Endodermal cell (in vitro differentiated cells): ENCODE data around the gene DTNBP1. TPM values are rescaled to one million over a fixed set of nuclear protein-coding genes. Genes with fewer than 3 reads are reported as not detected.

Source experiments
- DNase-seq: peaks from one replicate; pipeline ENCODE4 v3.0.0-alpha.2; 2017
- H3K27ac ChIP-seq: 2 replicates; pipeline ENCODE4 v1.5.1; 2013; ENCODE audit warnings: mild to moderate bottlenecking, low read depth, low read length, moderate library complexity
- H3K27me3 ChIP-seq: 2 replicates; pipeline ENCODE4 v1.6.1; 2013; ENCODE audit warnings: mild to moderate bottlenecking, low read length, moderate library complexity; ENCODE audit not compliant: insufficient read depth, control insufficient read depth, poor library complexity, severe bottlenecking
- H3K36me3 ChIP-seq: 2 replicates; pipeline ENCODE4 v1.7.0; 2013; ENCODE audit warnings: mild to moderate bottlenecking, low read length, moderate library complexity; ENCODE audit not compliant: control insufficient read depth, insufficient read depth
- H3K4me1 ChIP-seq: one replicate; pipeline ENCODE4 v1.7.0; 2013; ENCODE audit warnings: low read length; ENCODE audit not compliant: control insufficient read depth, insufficient read depth
- H3K4me3 ChIP-seq: 2 replicates; pipeline ENCODE4 v1.5.1; 2013; ENCODE audit warnings: mild to moderate bottlenecking, low read length, moderate library complexity
- H3K9ac ChIP-seq: 2 replicates; pipeline ENCODE4 v1.6.1; 2013; ENCODE audit warnings: mild to moderate bottlenecking, low read length, moderate library complexity; ENCODE audit not compliant: poor library complexity, severe bottlenecking; ENCODE audit errors: extremely low read depth
- H3K9me3 ChIP-seq: 2 replicates; pipeline ENCODE4 v1.6.1; 2013; ENCODE audit warnings: mild to moderate bottlenecking, low read length, moderate library complexity; ENCODE audit not compliant: control insufficient read depth
- H3K27ac Mint-ChIP-seq: 2 replicates; pipeline ENCODE4 v1.8.0; 2020; ENCODE audit warnings: mixed read lengths
- H3K27me3 Mint-ChIP-seq: 2 replicates; pipeline ENCODE4 v1.8.0; 2021; ENCODE audit warnings: mild to moderate bottlenecking, mixed read lengths; ENCODE audit not compliant: insufficient read depth
- H3K36me3 Mint-ChIP-seq: 2 replicates; pipeline ENCODE4 v1.8.0; 2020; ENCODE audit warnings: low read depth, mixed read lengths
- H3K4me1 Mint-ChIP-seq: 2 replicates; pipeline ENCODE4 v1.8.0; 2020; ENCODE audit warnings: mixed read lengths
- H3K4me3 Mint-ChIP-seq: 2 replicates; pipeline ENCODE4 v1.8.0; 2020; ENCODE audit warnings: mild to moderate bottlenecking, moderate library complexity, mixed read lengths
- H3K9me3 Mint-ChIP-seq: 2 replicates; pipeline ENCODE4 v1.8.0; 2020; ENCODE audit warnings: mild to moderate bottlenecking, mixed read lengths
- WGBS, 2 experiments: methylation state at CpG; one replicate each; pipeline versions ENCODE4 v1.1.5 to v1.1.7; 2013; ENCODE audit warnings: missing lambda C conversion rate in 2 of 2, mixed read lengths in 1 of 2; ENCODE audit not compliant: insufficient coverage in 1 of 2, insufficient read length in 1 of 2; 5-methylcytosine and 5-hydroxymethylcytosine counted together
- total RNA-seq, 2 donors: library from RNA; stranded (reverse); fragmentation: NEBNext Ultra II Directional in 1 of 2; extraction: Animal tissue kit (Norgen Biotek cat#: 25700) in 1 of 2; gene quantifications; 2 replicates in 1 of 2; 3 replicates in 1 of 2; pipeline ENCODE4 v1.2.1, GENCODE V29; 2021
- TF ChIP-seq, protein P1 (sequence below): fragments of 200-600 bp; sonication (generic); conservative IDR thresholded peaks from 2 replicates; pipeline ENCODE4 v1.5.0; 2021; ENCODE audit warnings: antibody characterized with exemption, mild to moderate bottlenecking

DTNBP1 gene
- total RNA-seq, 2 donors from 2014 or later = 14.1 to 31.4 TPM

DNA sequence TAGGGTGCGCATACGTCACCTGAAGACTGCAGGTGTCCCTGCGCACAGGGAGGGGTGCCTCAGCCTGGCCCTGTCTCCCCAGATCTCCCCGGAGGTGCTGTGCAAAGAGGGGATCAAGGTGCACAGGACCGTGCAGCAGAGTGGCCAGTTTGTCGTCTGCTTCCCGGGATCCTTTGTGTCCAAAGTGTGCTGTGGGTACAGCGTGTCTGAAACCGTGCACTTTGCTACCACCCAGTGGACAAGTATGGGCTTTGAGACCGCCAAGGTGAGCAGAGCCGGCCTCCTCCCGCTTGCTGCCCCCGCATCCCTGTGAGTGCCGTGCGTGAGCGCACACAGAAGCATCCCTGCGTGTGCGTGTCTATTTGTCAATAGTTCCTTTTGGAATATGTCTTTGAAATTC is 150.7 kb downstream of the DTNBP1 start:
- Histone ChIP-seq H3K36me3 (peaks cover 90% of the 10 kb centered on the region), H3K9me3 (no peaks in the 10 kb centered on the region), H3K9ac (no peak overlapping the region), H3K27ac (no peak overlapping the region), H3K4me3 (no peak overlapping the region), H3K4me1 (no peaks in the 10 kb centered on the region), H3K27me3 (no peaks in the 10 kb centered on the region)
- WGBS, 2 experiments = 94 to 98% methylated on average over 10 to 18 of the region's 18 CpGs
- no peak overlapping the region for H3K4me3 Mint-ChIP-seq
- H3K4me1 Mint-ChIP-seq = peaks cover 2% of the 10 kb centered on the region
- no peak for DNase-seq
- no peaks in the 10 kb centered on the region for H3K27me3 Mint-ChIP-seq
- no peaks in the 10 kb centered on the region for H3K9me3 Mint-ChIP-seq
- H3K36me3 Mint-ChIP-seq = peaks cover 78% of the 10 kb centered on the region
- peak overlapping the region; percentile 68 for H3K27ac Mint-ChIP-seq
- TF ChIP-seq, protein P1, sequence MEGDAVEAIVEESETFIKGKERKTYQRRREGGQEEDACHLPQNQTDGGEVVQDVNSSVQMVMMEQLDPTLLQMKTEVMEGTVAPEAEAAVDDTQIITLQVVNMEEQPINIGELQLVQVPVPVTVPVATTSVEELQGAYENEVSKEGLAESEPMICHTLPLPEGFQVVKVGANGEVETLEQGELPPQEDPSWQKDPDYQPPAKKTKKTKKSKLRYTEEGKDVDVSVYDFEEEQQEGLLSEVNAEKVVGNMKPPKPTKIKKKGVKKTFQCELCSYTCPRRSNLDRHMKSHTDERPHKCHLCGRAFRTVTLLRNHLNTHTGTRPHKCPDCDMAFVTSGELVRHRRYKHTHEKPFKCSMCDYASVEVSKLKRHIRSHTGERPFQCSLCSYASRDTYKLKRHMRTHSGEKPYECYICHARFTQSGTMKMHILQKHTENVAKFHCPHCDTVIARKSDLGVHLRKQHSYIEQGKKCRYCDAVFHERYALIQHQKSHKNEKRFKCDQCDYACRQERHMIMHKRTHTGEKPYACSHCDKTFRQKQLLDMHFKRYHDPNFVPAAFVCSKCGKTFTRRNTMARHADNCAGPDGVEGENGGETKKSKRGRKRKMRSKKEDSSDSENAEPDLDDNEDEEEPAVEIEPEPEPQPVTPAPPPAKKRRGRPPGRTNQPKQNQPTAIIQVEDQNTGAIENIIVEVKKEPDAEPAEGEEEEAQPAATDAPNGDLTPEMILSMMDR = peak; percentile 45

DNA sequence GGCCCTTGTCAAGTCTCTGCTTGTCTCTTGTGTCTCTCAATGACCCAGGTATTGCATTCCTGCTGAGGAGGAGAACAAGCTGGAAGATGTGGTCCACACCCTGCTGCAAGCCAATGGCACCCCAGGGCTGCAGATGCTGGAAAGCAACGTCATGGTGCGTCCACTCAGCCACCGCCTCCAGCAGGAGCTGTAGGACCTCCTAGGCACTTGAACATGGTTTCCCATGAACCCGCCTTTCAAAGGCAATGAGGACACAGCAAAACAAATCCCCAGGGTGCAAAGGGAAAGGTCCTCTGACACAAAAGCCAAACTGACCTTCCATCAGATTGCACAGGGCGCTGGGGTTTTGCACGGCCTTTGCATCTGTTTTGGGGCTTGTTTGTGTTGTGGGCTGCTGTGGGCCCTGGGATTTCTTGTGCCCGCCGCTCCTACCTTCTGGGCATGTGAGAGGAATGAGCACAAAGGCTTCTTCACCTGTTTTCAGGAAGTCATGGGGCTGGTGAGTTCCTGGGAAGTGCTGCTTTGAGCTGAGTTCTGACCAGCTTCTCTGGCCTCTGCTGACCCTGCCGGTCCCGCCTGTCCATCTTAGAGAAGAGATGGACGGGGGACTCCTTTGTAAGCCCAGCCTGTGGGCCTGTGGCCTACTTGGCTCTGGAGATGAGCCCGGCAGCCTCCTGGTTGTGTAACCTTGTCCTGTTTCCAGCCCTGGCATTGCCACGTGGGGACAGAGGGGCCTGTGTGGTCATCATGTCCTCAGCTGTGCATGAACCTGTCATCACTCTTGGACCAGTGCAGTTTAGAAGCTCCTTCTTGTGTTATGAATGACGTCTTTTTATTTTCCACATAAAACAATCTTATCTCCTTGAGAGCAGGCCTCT is 151.3 kb downstream of the DTNBP1 start:
- H3K4me3 ChIP-seq = no peak overlapping the region
- H3K9me3 Mint-ChIP-seq = no peaks in the 10 kb centered on the region
- DNase-seq = no peak
- peaks cover 90% of the 10 kb centered on the region for H3K36me3 ChIP-seq
- H3K9me3 ChIP-seq = no peaks in the 10 kb centered on the region
- no peak overlapping the region for H3K27ac ChIP-seq
- no peaks in the 10 kb centered on the region for H3K4me1 ChIP-seq
- no peak overlapping the region for H3K4me3 Mint-ChIP-seq
- peaks cover 2% of the 10 kb centered on the region for H3K4me1 Mint-ChIP-seq
- H3K27me3 ChIP-seq = no peaks in the 10 kb centered on the region
- no peak overlapping the region for H3K9ac ChIP-seq
- WGBS, 2 experiments = 93 to 94% methylated on average over 6 to 14 of the region's 14 CpGs
- H3K27ac Mint-ChIP-seq = peak overlapping the region; percentile 68
- H3K36me3 Mint-ChIP-seq = peaks cover 78% of the 10 kb centered on the region
- no peaks in the 10 kb centered on the region for H3K27me3 Mint-ChIP-seq
- TF ChIP-seq, protein P1 = no peak

DNA sequence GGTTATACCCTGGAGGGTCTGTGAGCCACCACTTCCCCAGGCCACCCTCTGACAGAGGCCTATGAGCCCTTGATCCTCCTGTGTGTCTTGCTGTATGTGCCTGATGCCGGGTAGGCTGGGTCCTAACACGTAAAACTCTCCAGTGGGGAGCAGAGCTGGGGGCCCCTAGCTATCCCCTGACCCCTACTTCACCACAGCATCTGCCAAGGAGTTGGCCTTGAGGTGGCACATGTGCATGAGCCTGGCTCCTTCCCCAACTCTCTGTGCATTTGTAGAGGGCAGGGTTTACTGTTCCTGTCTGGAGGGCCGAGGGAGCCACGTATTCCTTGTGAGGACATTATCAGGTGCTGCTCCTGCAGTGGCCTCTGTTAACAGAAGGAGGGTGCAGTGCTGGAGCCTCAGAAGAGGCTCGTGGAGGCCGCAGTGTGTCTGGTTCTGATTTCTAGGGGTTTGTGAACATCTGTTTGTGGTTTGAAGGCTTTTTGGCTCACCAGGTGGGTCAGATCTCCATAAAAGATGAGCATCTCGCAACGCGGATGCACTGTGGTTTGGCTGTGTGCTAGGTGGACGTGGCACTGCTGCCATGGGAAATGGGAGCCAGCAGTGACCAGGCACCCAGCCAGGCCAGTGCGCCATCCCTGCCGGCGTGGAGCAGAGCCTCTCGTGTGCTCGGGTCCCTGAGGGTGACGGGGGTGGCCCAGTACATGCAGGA is 152.1 kb downstream of the DTNBP1 start:
- Histone ChIP-seq H3K36me3 (peaks cover 91% of the 10 kb centered on the region), H3K27me3 (no peaks in the 10 kb centered on the region), H3K4me3 (no peak overlapping the region), H3K4me1 (no peaks in the 10 kb centered on the region), H3K9ac (no peak overlapping the region), H3K27ac (no peak overlapping the region), H3K9me3 (no peaks in the 10 kb centered on the region)
- TF ChIP-seq, protein P1 = no peak
- H3K4me1 Mint-ChIP-seq = peaks cover 2% of the 10 kb centered on the region
- H3K27me3 Mint-ChIP-seq = no peaks in the 10 kb centered on the region
- no peaks in the 10 kb centered on the region for H3K9me3 Mint-ChIP-seq
- H3K27ac Mint-ChIP-seq = no peak overlapping the region
- H3K4me3 Mint-ChIP-seq = no peak overlapping the region
- WGBS, 2 experiments = 87 to 89% methylated on average over 9 to 16 of the region's 16 CpGs
- peaks cover 77% of the 10 kb centered on the region for H3K36me3 Mint-ChIP-seq
- DNase-seq = no peak
